ENCODE results near the gene NCBP3.

Gene NCBP3

GRCh38 chr17:3888343-3889171 is 42.5 kb upstream of the NCBP3 start:
- TF ChIP-seq ZFX (IDR thresholded peaks at IDR 0.05; ENCODE audit: borderline replicate concordance) (no peak), CTCF (IDR thresholded peaks at IDR 0.05) (no peak)
- H3K27ac ChIP-seq: no peak overlapping the region

- no peak overlapping the region for H3K27ac ChIP-seq
- TF ChIP-seq CTCF (IDR thresholded peaks at IDR 0.05) (no peak), ZFX (IDR thresholded peaks at IDR 0.05; ENCODE audit: borderline replicate concordance) (no peak)
Observed at GRCh38 chr17:3887804-3888203, 41.8 kb upstream of the NCBP3 start.

GRCh38 chr17:3887394-3887793 is 41.3 kb upstream of the NCBP3 start:
- TF ChIP-seq ZFX (IDR thresholded peaks at IDR 0.05; ENCODE audit: borderline replicate concordance) (no peak), CTCF (IDR thresholded peaks at IDR 0.05) (no peak)
- H3K27ac ChIP-seq: no peak overlapping the region

GRCh38 chr17:3886776-3887175 is 40.7 kb upstream of the NCBP3 start:
- TF ChIP-seq ZFX (IDR thresholded peaks at IDR 0.05; ENCODE audit: borderline replicate concordance) (no peak), CTCF (IDR thresholded peaks at IDR 0.05) (no peak)
- H3K27ac ChIP-seq: no peak overlapping the region

- no peak overlapping the region for H3K27ac ChIP-seq
- TF ChIP-seq ZFX (IDR thresholded peaks at IDR 0.05; ENCODE audit: borderline replicate concordance) (no peak), CTCF (IDR thresholded peaks at IDR 0.05) (no peak)
Observed at GRCh38 chr17:3885970-3886369, 39.9 kb upstream of the NCBP3 start.

- no peak overlapping the region for H3K27ac ChIP-seq
- TF ChIP-seq ZFX (IDR thresholded peaks at IDR 0.05; ENCODE audit: borderline replicate concordance) (no peak), CTCF (IDR thresholded peaks at IDR 0.05) (no peak)
Observed at GRCh38 chr17:3885271-3885670, 39.2 kb upstream of the NCBP3 start.

GRCh38 chr17:3884188-3884587 is 38.1 kb upstream of the NCBP3 start:
- TF ChIP-seq CTCF (IDR thresholded peaks at IDR 0.05) (no peak), ZFX (IDR thresholded peaks at IDR 0.05; ENCODE audit: borderline replicate concordance) (no peak)
- no peak overlapping the region for H3K27ac ChIP-seq

All from 22Rv1 (cell line).